IMR-90 (cell line): ENCODE data around the gene ZNF593OS. TPM values are rescaled to one million over a fixed set of nuclear protein-coding genes. Genes with fewer than 3 reads are reported as not detected.

Experiments
- ATAC-seq: fragments of 200-7000 bp; cut with Tn5 transposase; 2 replicates; pipeline ENCODE4 v1.9.1; 2020; ENCODE audit warnings: low read depth, mild to moderate bottlenecking, moderate library complexity
- BruUV-seq: library from RNA; stranded (reverse); fragments of 400-500 nt; replicated peaks from 2 replicates; lab custom pipeline; 2021; lab: Mats Ljungman, UMichigan
- CTCF ChIA-PET: fragments of 300-600 bp; formaldehyde crosslinking; extraction: SDS; loops from one replicate; lab custom pipeline; 2021; ENCODE audit warnings: antibody characterized with exemption; lab: Yijun Ruan, JAX
- POLR2A ChIA-PET: fragments of 300-600 bp; sonication (Branson Sonifier 250); formaldehyde crosslinking; loops from one replicate; lab custom pipeline; 2022; ENCODE audit warnings: antibody characterized with exemption; ENCODE audit not compliant: unreplicated experiment; lab: Charles Lee
- DNase-seq: peaks from one replicate; pipeline ENCODE4 v3.0.0; 2013
- H2AFZ ChIP-seq: replicated peaks from 2 replicates; pipeline ENCODE3; 2013; ENCODE audit warnings: low read length, mild to moderate bottlenecking; ENCODE audit not compliant: poor library complexity
- H2AK5ac ChIP-seq: 2 replicates; pipeline ENCODE4 v1.6.1; 2013; ENCODE audit warnings: low read depth, low read length, inconsistent platforms
- H2AK9ac ChIP-seq: replicated peaks from 2 replicates; pipeline ENCODE3; 2013; ENCODE audit warnings: mild to moderate bottlenecking, low read depth, low read length, moderate library complexity; ENCODE audit not compliant: poor library complexity
- H2BK120ac ChIP-seq: 2 replicates; pipeline ENCODE4 v1.6.1; 2013; ENCODE audit warnings: low read depth, low read length, inconsistent platforms
- H2BK15ac ChIP-seq: 3 replicates; pipeline ENCODE4 v1.6.1; 2013; ENCODE audit warnings: low read depth, low read length, inconsistent platforms
- H2BK20ac ChIP-seq: 2 replicates; pipeline ENCODE4 v1.6.1; 2013; ENCODE audit warnings: low read depth, mild to moderate bottlenecking, inconsistent platforms, low read length, moderate library complexity
- H2BK5ac ChIP-seq: 2 replicates; pipeline ENCODE4 v1.6.1; 2013; ENCODE audit warnings: mild to moderate bottlenecking, low read depth, low read length, inconsistent platforms; ENCODE audit not compliant: poor library complexity, severe bottlenecking
- H3K14ac ChIP-seq: replicated peaks from 2 replicates; pipeline ENCODE4 v1.6.1; 2013; ENCODE audit warnings: low read depth, low read length, inconsistent platforms
- H3K18ac ChIP-seq: 2 replicates; pipeline ENCODE4 v1.6.1; 2013; ENCODE audit warnings: low read depth, low read length, control low read depth
- H3K23ac ChIP-seq: 2 replicates; pipeline ENCODE4 v1.6.1; 2013; ENCODE audit warnings: low read depth, low read length, inconsistent platforms
- H3K27ac ChIP-seq: 2 replicates; pipeline ENCODE4 v1.5.1; 2013; ENCODE audit warnings: mild to moderate bottlenecking, control low read depth, low read length; ENCODE audit not compliant: insufficient read depth
- H3K27me3 ChIP-seq: 2 replicates; pipeline ENCODE4 v1.6.1; 2013; ENCODE audit warnings: low read length; ENCODE audit not compliant: control insufficient read depth, insufficient read depth
- H3K36me3 ChIP-seq: 2 replicates; pipeline ENCODE4 v1.6.1; 2013; ENCODE audit warnings: low read length, mixed read lengths; ENCODE audit not compliant: control insufficient read depth, insufficient read depth
- H3K4ac ChIP-seq: 2 replicates; pipeline ENCODE4 v1.6.1; 2013; ENCODE audit warnings: low read depth, low read length, inconsistent platforms
- H3K4me1 ChIP-seq: 2 replicates; pipeline ENCODE4 v1.6.1; 2013; ENCODE audit warnings: low read length, mixed read lengths; ENCODE audit not compliant: control insufficient read depth, insufficient read depth
- H3K4me2 ChIP-seq: 2 replicates; pipeline ENCODE4 v1.6.1; 2013; ENCODE audit warnings: low read depth, mild to moderate bottlenecking, control low read depth, low read length, moderate library complexity
- H3K4me3 ChIP-seq: 2 replicates; pipeline ENCODE4 v1.5.1; 2013; ENCODE audit warnings: low read depth, mild to moderate bottlenecking, control low read depth, low read length, moderate library complexity; ENCODE audit not compliant: insufficient read depth
- H3K56ac ChIP-seq: 2 replicates; pipeline ENCODE4 v1.6.1; 2013; ENCODE audit warnings: low read length, inconsistent platforms; ENCODE audit not compliant: insufficient read depth; ENCODE audit errors: extremely low read depth
- H3K79me1 ChIP-seq, 2 experiments: 2 replicates each; pipeline ENCODE4 v1.6.1; 2013; ENCODE audit warnings: low read length in 2 of 2, inconsistent platforms in 1 of 2, low read depth in 1 of 2
- H3K9ac ChIP-seq: 2 replicates; pipeline ENCODE4 v1.6.1; 2013; ENCODE audit warnings: low read depth, low read length, control low read depth
- H3K9me1 ChIP-seq: 2 replicates; pipeline ENCODE4 v1.6.1; 2013; ENCODE audit warnings: low read length, inconsistent platforms; ENCODE audit not compliant: insufficient read depth
- H3K9me3 ChIP-seq: 2 replicates; pipeline ENCODE4 v1.6.1; 2013; ENCODE audit warnings: low read length; ENCODE audit not compliant: control insufficient read depth, insufficient read depth
- H4K20me1 ChIP-seq: 2 replicates; pipeline ENCODE4 v1.6.1; 2013; ENCODE audit warnings: low read length, inconsistent platforms; ENCODE audit not compliant: insufficient read depth
- H4K5ac ChIP-seq: 2 replicates; pipeline ENCODE4 v1.6.1; 2013; ENCODE audit warnings: mild to moderate bottlenecking, low read depth, low read length, control low read depth
- H4K8ac ChIP-seq, 2 experiments: 2 replicates each; pipeline ENCODE4 v1.6.1; 2013; ENCODE audit warnings: low read depth in 2 of 2, low read length in 2 of 2, control low read depth in 1 of 2, inconsistent platforms in 1 of 2
- H4K91ac ChIP-seq: 2 replicates; pipeline ENCODE4 v1.6.1; 2013; ENCODE audit warnings: low read depth, low read length, inconsistent platforms; ENCODE audit not compliant: insufficient read depth
- BHLHE40 ChIP-seq: fragments of 150-350 bp; IDR thresholded peaks from 2 replicates; pipeline ENCODE4 v1.6.1; 2016; ENCODE audit warnings: mild to moderate bottlenecking, low read depth, low read length
- CEBPB ChIP-seq: IDR thresholded peaks from 2 replicates; pipeline ENCODE4 v1.6.1; 2012; ENCODE audit warnings: low read depth, low read length, improper control_type of control experiment
- CHD1 ChIP-seq: IDR thresholded peaks from 2 replicates; pipeline ENCODE4 v1.6.1; 2012; ENCODE audit warnings: low read depth, low read length, improper control_type of control experiment
- FOS ChIP-seq: fragments of 150-350 bp; IDR thresholded peaks from 2 replicates; pipeline ENCODE4 v1.6.1; 2016; ENCODE audit warnings: low read depth, low read length
- MAFK ChIP-seq: IDR thresholded peaks from 2 replicates; pipeline ENCODE4 v1.6.1; 2012; ENCODE audit warnings: low read depth, low read length, improper control_type of control experiment
- MAZ ChIP-seq: IDR thresholded peaks from 2 replicates; pipeline ENCODE4 v1.6.1; 2012; ENCODE audit warnings: low read depth, mild to moderate bottlenecking, low read length, improper control_type of control experiment, moderate library complexity, borderline replicate concordance
- MXI1 ChIP-seq: IDR thresholded peaks from 2 replicates; pipeline ENCODE4 v1.6.1; 2012; ENCODE audit warnings: low read depth, mild to moderate bottlenecking, low read length, moderate library complexity, borderline replicate concordance
- NFE2L2 ChIP-seq: fragments of 150-350 bp; IDR thresholded peaks from 2 replicates; pipeline ENCODE4 v1.6.1; 2016; ENCODE audit warnings: low read depth, mild to moderate bottlenecking, low read length
- POLR2A ChIP-seq: IDR thresholded peaks from 2 replicates; pipeline ENCODE4 v1.6.1; 2012; ENCODE audit warnings: mild to moderate bottlenecking, low read depth, low read length
- RAD21 ChIP-seq: IDR thresholded peaks from 2 replicates; pipeline ENCODE4 v1.6.1; 2012; ENCODE audit warnings: low read length, improper control_type of control experiment
- RCOR1 ChIP-seq: IDR thresholded peaks from 2 replicates; pipeline ENCODE4 v1.6.1; 2012; ENCODE audit warnings: mild to moderate bottlenecking, low read length, improper control_type of control experiment; ENCODE audit not compliant: insufficient replicate concordance
- RFX5 ChIP-seq: IDR thresholded peaks from 2 replicates; pipeline ENCODE4 v1.8.0; 2012; ENCODE audit warnings: low read depth, mild to moderate bottlenecking, low read length, moderate library complexity
- SMC3 ChIP-seq: fragments of 150-350 bp; IDR thresholded peaks from 2 replicates; pipeline ENCODE4 v1.6.1; 2016; ENCODE audit warnings: low read depth, mild to moderate bottlenecking, antibody characterized with exemption, low read length, moderate library complexity
- WGBS, 2 experiments: methylation state at CpG; one replicate each; pipeline versions ENCODE4 v1.1.5 to v1.1.7; 2013; ENCODE audit warnings: missing lambda C conversion rate in 2 of 2; ENCODE audit not compliant: insufficient read length in 1 of 2; ENCODE audit errors: extremely low coverage in 2 of 2; 5-methylcytosine and 5-hydroxymethylcytosine counted together
- dilution Hi-C: fragments of 300-500 bp; cut with HindIII; formaldehyde crosslinking; loops from one replicate; pipeline ENCODE4 v1.14.3; 2018; ENCODE audit warnings: low sequenced_read_pairs; ENCODE audit not compliant: unreplicated experiment
- in situ Hi-C: fragments of 300-500 bp; cut with MboI; formaldehyde crosslinking; loops from 3 replicates; pipeline ENCODE4 v1.14.3; 2019; ENCODE audit warnings: low sequenced_read_pairs, inconsistent platforms, mixed read lengths
- intact Hi-C: fragments of 100-400 bp; cut with micrococcal nuclease; formaldehyde crosslinking; loops from 2 replicates; pipeline ENCODE4 v1.10.0; 2022
- polyA plus RNA-seq, 3 experiments: library from polyadenylated mRNA; depleted of rRNA; stranded (reverse); fragments of >200 nt; gene quantifications; 2 replicates each; pipeline ENCODE4 v1.2.3, GENCODE V29; 2012; ENCODE audit warnings: low replicate concordance in 1 of 3
- total RNA-seq: library from RNA; depleted of rRNA; stranded (reverse); fragments of >200 nt; gene quantifications from 2 replicates; pipeline ENCODE4 v1.2.3, GENCODE V29; 2012
- TF ChIP-seq, protein P1 (sequence below): conservative IDR thresholded peaks from 2 replicates; pipeline ENCODE4 v1.5.1; 2012; ENCODE audit warnings: mild to moderate bottlenecking, low read depth, low read length, improper control_type of control experiment
- TF ChIP-seq, protein P2 (sequence below): fragments of 150-350 bp; IDR thresholded peaks from 2 replicates; pipeline ENCODE4 v1.6.1; 2016; ENCODE audit warnings: low read depth, mild to moderate bottlenecking, low read length, moderate library complexity, borderline replicate concordance

The ZNF593OS gene
- total and polyA plus RNA-seq, 2 of the 4 experiments (the other 2 are of a cell fraction), result not detected

DNA sequence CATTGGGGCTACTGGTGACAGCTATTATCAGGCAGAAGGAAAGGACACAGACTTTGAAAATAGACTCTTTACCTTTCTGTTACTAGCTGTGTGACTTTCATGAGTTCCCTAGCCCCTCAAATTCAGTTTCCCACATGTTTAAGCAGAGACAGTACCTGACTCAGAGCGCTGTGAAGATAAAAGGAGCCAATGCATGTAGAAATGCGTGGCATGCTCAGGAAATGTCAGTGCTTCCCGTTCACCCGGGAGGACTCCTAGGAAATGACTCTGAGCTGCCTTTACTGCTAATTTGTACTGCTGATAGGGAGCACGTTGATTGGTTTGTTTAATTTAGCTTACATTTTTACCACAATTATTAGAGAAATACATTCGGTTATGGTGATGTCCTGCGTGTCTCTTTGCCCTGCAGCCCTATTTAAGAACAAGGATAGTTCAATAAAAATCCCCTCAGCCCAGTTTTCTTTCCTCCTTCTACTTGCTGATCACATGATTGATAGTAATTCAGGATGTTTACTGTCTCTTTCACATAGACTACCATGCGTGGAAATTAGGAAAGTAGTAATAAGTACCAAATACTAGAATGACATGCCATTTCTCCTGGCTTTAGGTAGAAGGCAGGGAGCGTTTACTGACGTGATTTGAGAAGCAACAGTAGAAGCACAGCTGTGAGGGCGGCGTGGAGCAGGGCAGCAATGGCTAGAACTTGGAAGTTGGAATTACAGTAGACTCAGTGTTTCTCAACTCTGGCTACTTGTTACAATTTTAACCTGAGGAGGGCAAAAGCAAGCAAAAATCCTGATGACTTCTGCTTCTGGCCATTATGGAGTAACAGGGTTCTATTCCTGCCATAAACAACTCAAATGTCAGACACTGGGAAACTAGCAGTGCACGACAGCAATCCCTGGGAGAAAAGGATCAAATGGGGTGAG, 44.1 kb downstream of the ZNF593OS start:
- Histone ChIP-seq H2AK9ac (no peak overlapping the region), H4K20me1 (no peaks in the 10 kb centered on the region), H3K9me1 (no peaks in the 10 kb centered on the region), H2BK15ac (no peak overlapping the region), H3K56ac (no peak overlapping the region), H4K8ac (no peak overlapping the region), H3K4me1 (0 out of 2 replicates have a peak, but pooled peaks cover 1% of the 10 kb centered on the region), H3K18ac (no peak overlapping the region), H3K23ac (no peak overlapping the region), H4K91ac (no peak overlapping the region), H2BK120ac (no peak overlapping the region), H4K5ac (no peak overlapping the region), H3K4me2 (no peak overlapping the region), H2AFZ (no peak overlapping the region), H3K27ac (no peak overlapping the region), H3K79me1 (no peaks in the 10 kb centered on the region), H2BK20ac (no peak overlapping the region), H2BK5ac (no peak overlapping the region), H3K4me3 (no peak overlapping the region), H2AK5ac (no peak overlapping the region), H3K14ac (no peak overlapping the region), H3K36me3 (no peaks in the 10 kb centered on the region), H3K27me3 (peaks cover 11% of the 10 kb centered on the region), H3K9me3 (no peaks in the 10 kb centered on the region), H3K4ac (no peak overlapping the region), H3K9ac (no peak overlapping the region)
- no TSS peak for BruUV-seq
- dilution Hi-C loops, result no loop called here
- intact Hi-C loops, result no loop called here
- in situ Hi-C loops, result no loop called here
- DNase-seq, result no peak
- ChIA-PET POLR2A (no interaction called here), CTCF (interaction anchor here (0.7 to 1.3 kb wide), 2 partner anchors 18 to 26 kb away, joined by 7 to 8 read pairs; no protein-coding TSS in a partner anchor)
- ATAC-seq, result no peak
- 83% methylated on average over 2 of the region's 13 CpGs; no CpG with 5 or more reads in 1 of the 2 experiments for WGBS, 2 experiments
- TF ChIP-seq, protein P1, sequence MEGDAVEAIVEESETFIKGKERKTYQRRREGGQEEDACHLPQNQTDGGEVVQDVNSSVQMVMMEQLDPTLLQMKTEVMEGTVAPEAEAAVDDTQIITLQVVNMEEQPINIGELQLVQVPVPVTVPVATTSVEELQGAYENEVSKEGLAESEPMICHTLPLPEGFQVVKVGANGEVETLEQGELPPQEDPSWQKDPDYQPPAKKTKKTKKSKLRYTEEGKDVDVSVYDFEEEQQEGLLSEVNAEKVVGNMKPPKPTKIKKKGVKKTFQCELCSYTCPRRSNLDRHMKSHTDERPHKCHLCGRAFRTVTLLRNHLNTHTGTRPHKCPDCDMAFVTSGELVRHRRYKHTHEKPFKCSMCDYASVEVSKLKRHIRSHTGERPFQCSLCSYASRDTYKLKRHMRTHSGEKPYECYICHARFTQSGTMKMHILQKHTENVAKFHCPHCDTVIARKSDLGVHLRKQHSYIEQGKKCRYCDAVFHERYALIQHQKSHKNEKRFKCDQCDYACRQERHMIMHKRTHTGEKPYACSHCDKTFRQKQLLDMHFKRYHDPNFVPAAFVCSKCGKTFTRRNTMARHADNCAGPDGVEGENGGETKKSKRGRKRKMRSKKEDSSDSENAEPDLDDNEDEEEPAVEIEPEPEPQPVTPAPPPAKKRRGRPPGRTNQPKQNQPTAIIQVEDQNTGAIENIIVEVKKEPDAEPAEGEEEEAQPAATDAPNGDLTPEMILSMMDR, result no peak
- TF ChIP-seq SMC3 (no peak), MAZ (no peak), RCOR1 (no peak), FOS (no peak), RAD21 (no peak), BHLHE40 (no peak), NFE2L2 (no peak), RFX5 (no peak), CEBPB (no peak), MAFK (no peak), MXI1 (no peak), CHD1 (no peak), POLR2A (no peak)
- TF ChIP-seq, protein P2, sequence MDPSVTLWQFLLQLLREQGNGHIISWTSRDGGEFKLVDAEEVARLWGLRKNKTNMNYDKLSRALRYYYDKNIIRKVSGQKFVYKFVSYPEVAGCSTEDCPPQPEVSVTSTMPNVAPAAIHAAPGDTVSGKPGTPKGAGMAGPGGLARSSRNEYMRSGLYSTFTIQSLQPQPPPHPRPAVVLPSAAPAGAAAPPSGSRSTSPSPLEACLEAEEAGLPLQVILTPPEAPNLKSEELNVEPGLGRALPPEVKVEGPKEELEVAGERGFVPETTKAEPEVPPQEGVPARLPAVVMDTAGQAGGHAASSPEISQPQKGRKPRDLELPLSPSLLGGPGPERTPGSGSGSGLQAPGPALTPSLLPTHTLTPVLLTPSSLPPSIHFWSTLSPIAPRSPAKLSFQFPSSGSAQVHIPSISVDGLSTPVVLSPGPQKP, result no peak
